MCF 10A (cell line): ENCODE data around the gene SLC22A23. TPM values are rescaled to one million over a fixed set of nuclear protein-coding genes. Genes with fewer than 3 reads are reported as not detected.
A peak's percentile ranks its signal among the peaks of the same experiment; 100 is the strongest.

Source experiments
- BruUV-seq: library from RNA; stranded (reverse); fragments of 400-500 nt; replicated peaks from 2 replicates; lab custom pipeline; 2021; lab: Mats Ljungman, UMichigan
- CTCF ChIA-PET: fragments of 300-600 bp; sonication (Branson Sonifier 250); formaldehyde crosslinking; extraction: SDS; loops from one replicate; lab custom pipeline; 2021; ENCODE audit warnings: antibody characterized with exemption, inconsistent platforms; lab: Yijun Ruan, JAX
- POLR2A ChIA-PET: fragments of 300-600, 350-650 bp; sonication (Branson Sonifier 250); formaldehyde crosslinking; extraction: SDS; loops from one replicate; lab custom pipeline; 2020; ENCODE audit warnings: antibody characterized with exemption, inconsistent platforms; lab: Yijun Ruan, JAX
- DNase-seq: peaks from one replicate; pipeline ENCODE4 v3.0.0-alpha.2; 2018; ENCODE audit not compliant: unreplicated experiment
- H3K27ac Mint-ChIP-seq: one replicate; pipeline ENCODE4 v1.8.0; 2022; ENCODE audit warnings: mild to moderate bottlenecking, low read depth, mixed read lengths; ENCODE audit not compliant: unreplicated experiment
- H3K27me3 Mint-ChIP-seq: one replicate; pipeline ENCODE4 v1.8.0; 2022; ENCODE audit warnings: mixed read lengths; ENCODE audit not compliant: insufficient read depth, unreplicated experiment
- H3K36me3 Mint-ChIP-seq: one replicate; pipeline ENCODE4 v1.8.0; 2022; ENCODE audit warnings: mild to moderate bottlenecking, moderate library complexity, mixed read lengths; ENCODE audit not compliant: insufficient read depth, unreplicated experiment
- H3K4me1 Mint-ChIP-seq: one replicate; pipeline ENCODE4 v1.8.0; 2022; ENCODE audit warnings: mixed read lengths; ENCODE audit not compliant: insufficient read depth, unreplicated experiment
- H3K4me3 Mint-ChIP-seq: one replicate; pipeline ENCODE4 v1.8.0; 2022; ENCODE audit warnings: mild to moderate bottlenecking, moderate library complexity, mixed read lengths; ENCODE audit not compliant: unreplicated experiment
- H3K9me3 Mint-ChIP-seq: one replicate; pipeline ENCODE4 v1.8.0; 2022; ENCODE audit warnings: mixed read lengths; ENCODE audit not compliant: unreplicated experiment
- intact Hi-C: fragments of 100-400 bp; cut with micrococcal nuclease; formaldehyde crosslinking; loops from 2 replicates; pipeline ENCODE4 v1.14.1; 2022
- total RNA-seq: library from RNA; stranded (reverse); gene quantifications from 2 replicates; pipeline ENCODE4 v1.2.3, GENCODE V29; 2022
- TF ChIP-seq, protein P1 (sequence below): fragments of 200-600 bp; IDR thresholded peaks from one replicate; pipeline ENCODE4 v1.8.0; 2022; ENCODE audit warnings: antibody characterized with exemption, mild to moderate bottlenecking; ENCODE audit not compliant: unreplicated experiment

SLC22A23 gene
- total RNA-seq, 1 experiment from 2014 or later, result 11.9 TPM

DNA sequence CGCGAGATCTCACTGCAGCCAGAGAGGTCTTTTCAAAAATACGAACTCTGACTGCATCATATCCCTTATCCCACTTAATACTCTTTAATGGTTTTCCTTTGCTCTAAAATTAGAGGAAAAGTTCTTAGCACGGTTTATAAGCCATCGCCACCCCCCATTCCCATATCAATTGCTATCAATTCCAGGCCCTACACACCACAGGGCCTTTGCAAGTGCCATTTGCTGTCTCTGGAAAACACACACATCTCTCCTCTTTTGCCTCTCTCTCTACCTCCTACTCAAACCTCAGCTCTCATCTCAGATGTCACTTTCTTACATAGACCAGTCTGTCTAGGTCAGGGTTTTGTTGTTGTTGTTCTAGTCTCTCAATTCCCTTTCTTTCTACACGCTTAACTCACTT, 9.8 kb downstream of the SLC22A23 start:
- no TSS peak for BruUV-seq
- Mint-ChIP-seq H3K27ac (no peak overlapping the region), H3K9me3 (no peaks in the 10 kb centered on the region), H3K36me3 (no peaks in the 10 kb centered on the region), H3K4me3 (no peak overlapping the region), H3K4me1 (peaks cover 6% of the 10 kb centered on the region), H3K27me3 (no peaks in the 10 kb centered on the region)
- POLR2A ChIA-PET, result interaction anchor here (0.7 kb wide), 1 partner anchor 9 kb away, joined by 3 read pairs; no protein-coding TSS in a partner anchor
- DNase-seq, result no peak
- CTCF ChIA-PET, result interaction anchor here (0.7 to 0.8 kb wide), 2 partner anchors 84 to 298 kb away, joined by 3 read pairs; no protein-coding TSS in a partner anchor
- TF ChIP-seq, protein P1, sequence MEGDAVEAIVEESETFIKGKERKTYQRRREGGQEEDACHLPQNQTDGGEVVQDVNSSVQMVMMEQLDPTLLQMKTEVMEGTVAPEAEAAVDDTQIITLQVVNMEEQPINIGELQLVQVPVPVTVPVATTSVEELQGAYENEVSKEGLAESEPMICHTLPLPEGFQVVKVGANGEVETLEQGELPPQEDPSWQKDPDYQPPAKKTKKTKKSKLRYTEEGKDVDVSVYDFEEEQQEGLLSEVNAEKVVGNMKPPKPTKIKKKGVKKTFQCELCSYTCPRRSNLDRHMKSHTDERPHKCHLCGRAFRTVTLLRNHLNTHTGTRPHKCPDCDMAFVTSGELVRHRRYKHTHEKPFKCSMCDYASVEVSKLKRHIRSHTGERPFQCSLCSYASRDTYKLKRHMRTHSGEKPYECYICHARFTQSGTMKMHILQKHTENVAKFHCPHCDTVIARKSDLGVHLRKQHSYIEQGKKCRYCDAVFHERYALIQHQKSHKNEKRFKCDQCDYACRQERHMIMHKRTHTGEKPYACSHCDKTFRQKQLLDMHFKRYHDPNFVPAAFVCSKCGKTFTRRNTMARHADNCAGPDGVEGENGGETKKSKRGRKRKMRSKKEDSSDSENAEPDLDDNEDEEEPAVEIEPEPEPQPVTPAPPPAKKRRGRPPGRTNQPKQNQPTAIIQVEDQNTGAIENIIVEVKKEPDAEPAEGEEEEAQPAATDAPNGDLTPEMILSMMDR, result no peak
- intact Hi-C loops, result no loop called here

DNA sequence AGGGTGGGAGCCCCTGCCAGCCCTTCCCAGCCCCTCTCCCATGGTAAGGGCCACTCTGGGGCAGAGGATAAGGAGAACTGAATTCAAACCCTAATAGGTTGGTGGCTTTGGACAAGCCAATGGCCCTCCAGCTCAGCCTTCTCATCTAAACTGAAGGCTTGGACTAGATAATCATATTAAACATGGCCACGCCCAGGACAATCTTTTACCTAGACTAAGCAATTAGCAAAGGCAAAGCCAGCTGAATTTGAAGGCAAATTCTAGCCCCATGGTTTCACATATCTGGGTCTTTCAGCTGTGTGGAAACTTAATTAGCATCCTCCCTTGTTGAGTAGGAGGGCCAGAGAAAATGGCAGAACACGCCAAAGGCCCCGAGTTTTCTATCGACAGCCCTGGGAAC, 10.7 kb downstream of the SLC22A23 start:
- Mint-ChIP-seq H3K27ac (no peak overlapping the region), H3K4me1 (peaks cover 6% of the 10 kb centered on the region), H3K27me3 (no peaks in the 10 kb centered on the region), H3K9me3 (no peaks in the 10 kb centered on the region), H3K4me3 (no peak overlapping the region), H3K36me3 (no peaks in the 10 kb centered on the region)
- ChIA-PET CTCF (interaction anchor here (0.7 kb wide), 1 partner anchor 85 kb away, joined by 3 read pairs; no protein-coding TSS in a partner anchor), POLR2A (interaction anchor here (1.2 kb wide), 1 partner anchor 13 kb away, joined by 4 read pairs; no protein-coding TSS in a partner anchor)
- no peak for DNase-seq
- no TSS peak for BruUV-seq
- intact Hi-C loops, result no loop called here
- TF ChIP-seq, protein P1, result no peak

DNA sequence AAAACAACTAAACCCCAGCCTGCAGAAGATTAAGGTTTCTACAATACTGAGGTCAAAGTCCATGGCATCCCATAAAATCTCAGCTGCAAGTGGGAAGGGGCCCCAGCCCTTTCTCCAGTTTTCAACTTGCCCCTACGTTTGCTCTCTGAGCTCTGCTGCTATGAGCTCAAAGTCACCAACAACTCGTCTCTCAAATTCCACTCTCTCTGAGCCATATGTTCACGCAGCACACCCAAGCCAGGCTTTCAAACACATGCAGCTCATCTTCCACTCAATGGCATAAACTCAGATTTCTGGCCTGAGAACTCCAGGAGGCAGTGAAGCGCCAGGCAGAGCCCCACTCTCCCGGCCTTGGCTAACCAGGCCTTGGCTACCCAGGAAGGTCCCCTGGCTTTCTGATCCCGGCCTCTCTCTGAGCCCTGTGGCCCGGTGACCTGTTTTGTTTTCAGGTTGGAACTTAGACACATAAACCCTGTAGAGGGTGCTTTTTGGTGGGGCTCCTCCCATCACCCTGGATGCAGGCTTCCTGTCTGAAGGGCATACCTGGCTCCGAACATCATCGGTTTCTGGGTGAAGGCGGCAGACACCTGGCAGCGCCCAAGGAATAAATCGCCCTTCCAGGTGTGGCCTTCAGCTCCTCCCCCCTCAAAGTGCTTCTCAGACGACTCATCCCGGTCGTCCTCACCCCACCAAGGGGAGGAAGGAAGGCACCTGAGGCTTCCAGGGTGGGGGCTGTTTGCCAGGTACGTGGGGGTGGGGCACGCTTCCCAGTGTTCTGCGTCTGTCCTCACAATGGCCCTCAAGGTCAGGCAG, 12.4 kb downstream of the SLC22A23 start:
- DNase-seq, result no peak
- Mint-ChIP-seq H3K36me3 (no peaks in the 10 kb centered on the region), H3K4me1 (peaks cover 6% of the 10 kb centered on the region), H3K9me3 (no peaks in the 10 kb centered on the region), H3K27me3 (no peaks in the 10 kb centered on the region), H3K4me3 (no peak overlapping the region), H3K27ac (peak overlapping the region; percentile 36)
- TF ChIP-seq, protein P1, result no peak
- intact Hi-C loops, result no loop called here
- ChIA-PET POLR2A (interaction anchor here (0.6 to 1.6 kb wide), 5 partner anchors 10 to 163 kb away, joined by 3 to 5 read pairs (median 3); no protein-coding TSS in a partner anchor), CTCF (interaction anchor here (0.6 kb wide), 2 partner anchors 151 to 319 kb away, joined by 3 to 4 read pairs; no protein-coding TSS in a partner anchor)
- no TSS peak for BruUV-seq

DNA sequence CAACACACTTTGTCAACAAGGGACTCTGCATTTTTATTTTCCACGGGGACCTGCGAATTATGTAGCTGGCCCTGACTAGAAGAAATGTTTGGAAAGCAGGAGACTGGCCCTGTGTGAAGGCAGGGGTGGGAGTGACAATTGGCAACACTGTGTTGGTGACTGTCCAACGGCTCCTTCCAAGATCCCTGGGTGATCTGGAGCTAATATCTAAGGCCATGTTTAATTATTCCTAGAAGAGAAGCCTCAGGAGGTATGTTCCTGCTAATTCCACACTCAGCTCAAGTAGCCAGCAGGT, 13.7 kb downstream of the SLC22A23 start:
- H3K9me3 Mint-ChIP-seq, result no peaks in the 10 kb centered on the region
- DNase-seq, result no peak
- ChIA-PET CTCF (interaction anchor here (0.6 to 1.6 kb wide), 4 partner anchors 10 to 289 kb away, joined by 3 to 5 read pairs (median 4); no protein-coding TSS in a partner anchor), POLR2A (interaction anchor here (0.9 to 1.5 kb wide), 9 partner anchors 10 to 161 kb away, joined by 3 to 11 read pairs (median 4); no protein-coding TSS in a partner anchor)
- no peak overlapping the region for H3K27ac Mint-ChIP-seq
- TF ChIP-seq, protein P1, result no peak
- no peaks in the 10 kb centered on the region for H3K36me3 Mint-ChIP-seq
- no TSS peak for BruUV-seq
- no peaks in the 10 kb centered on the region for H3K27me3 Mint-ChIP-seq
- H3K4me1 Mint-ChIP-seq, result peaks cover 7% of the 10 kb centered on the region
- H3K4me3 Mint-ChIP-seq, result no peak overlapping the region
- intact Hi-C loops, result no loop called here
